Common myeloid progenitor, CD34-positive (primary cell): ENCODE measurements around the gene ADCY9.

Experiments
- CTCF ChIA-PET: fragments of 350-600 bp; sonication (Branson Sonifier 250); formaldehyde crosslinking; loops from one replicate; lab custom pipeline; 2021; ENCODE audit warnings: antibody characterized with exemption; lab: Charles Lee
- POLR2A ChIA-PET: fragments of 350-600 bp; sonication (Branson Sonifier 250); formaldehyde crosslinking; loops from one replicate; lab custom pipeline; 2021; ENCODE audit warnings: antibody characterized with exemption; lab: Charles Lee
- DNase-seq, 3 donors: peaks; one replicate each; pipeline versions ENCODE4 v3.0.0 to v3.0.0-alpha.2; 2013
- H3K27ac ChIP-seq, 2 experiments: 1 replicate in 1 of 2; 2 replicates in 1 of 2; pipeline ENCODE4 v1.7.0; 2013; ENCODE audit warnings: inconsistent platforms in 2 of 2, low read length in 2 of 2, mild to moderate bottlenecking in 2 of 2, low read depth in 1 of 2, moderate library complexity in 1 of 2; ENCODE audit not compliant: severe bottlenecking in 2 of 2, insufficient read depth in 1 of 2, poor library complexity in 1 of 2
- H3K27me3 ChIP-seq, 5 experiments: replicated peaks in 2 of 5; 1 replicate in 3 of 5; 2 replicates in 2 of 5; pipeline versions ENCODE4 v1.6.1 to v1.7.0; 2013; ENCODE audit warnings: low read length in 4 of 5, mild to moderate bottlenecking in 2 of 5, moderate library complexity in 2 of 5, inconsistent platforms in 1 of 5; ENCODE audit not compliant: insufficient read depth in 5 of 5, control insufficient read depth in 4 of 5
- H3K36me3 ChIP-seq, 4 experiments: 1 replicate in 2 of 4; 2 replicates in 2 of 4; pipeline versions ENCODE4 v1.6.1 to v1.7.0; 2013; ENCODE audit warnings: low read length in 3 of 4, control low read depth in 1 of 4, mild to moderate bottlenecking in 1 of 4; ENCODE audit not compliant: control insufficient read depth in 4 of 4, insufficient read depth in 4 of 4
- H3K4me1 ChIP-seq, 4 experiments: 1 replicate in 3 of 4; 2 replicates in 1 of 4; pipeline versions ENCODE4 v1.6.1 to v1.7.1; 2013; ENCODE audit warnings: low read length in 3 of 4, mild to moderate bottlenecking in 3 of 4, control low read depth in 1 of 4, inconsistent platforms in 1 of 4, moderate library complexity in 1 of 4; ENCODE audit not compliant: control insufficient read depth in 4 of 4, insufficient read depth in 4 of 4; ENCODE audit errors: control extremely low read depth in 1 of 4
- H3K4me3 ChIP-seq, 7 experiments: 1 replicate in 4 of 7; 2 replicates in 3 of 7; pipeline versions ENCODE4 v1.5.1 to v1.7.0; 2013; ENCODE audit warnings: mild to moderate bottlenecking in 7 of 7, low read length in 6 of 7, moderate library complexity in 6 of 7, inconsistent platforms in 2 of 7, low read depth in 2 of 7, control low read depth in 1 of 7; ENCODE audit not compliant: insufficient read depth in 4 of 7, control insufficient read depth in 1 of 7; ENCODE audit errors: extremely low read depth in 1 of 7
- H3K9me3 ChIP-seq, 5 experiments: 1 replicate in 4 of 5; 2 replicates in 1 of 5; pipeline versions ENCODE4 v1.6.1 to v1.7.1; 2013; ENCODE audit warnings: low read length in 4 of 5, mild to moderate bottlenecking in 2 of 5, inconsistent platforms in 1 of 5, low read depth in 1 of 5, moderate library complexity in 1 of 5; ENCODE audit not compliant: control insufficient read depth in 4 of 5, insufficient read depth in 2 of 5; ENCODE audit errors: control extremely low read depth in 1 of 5
- WGBS: methylation state at CpG from one replicate; pipeline ENCODE4 v1.1.5; 2013; ENCODE audit not compliant: insufficient coverage; 5-methylcytosine and 5-hydroxymethylcytosine counted together

ADCY9 gene

DNA sequence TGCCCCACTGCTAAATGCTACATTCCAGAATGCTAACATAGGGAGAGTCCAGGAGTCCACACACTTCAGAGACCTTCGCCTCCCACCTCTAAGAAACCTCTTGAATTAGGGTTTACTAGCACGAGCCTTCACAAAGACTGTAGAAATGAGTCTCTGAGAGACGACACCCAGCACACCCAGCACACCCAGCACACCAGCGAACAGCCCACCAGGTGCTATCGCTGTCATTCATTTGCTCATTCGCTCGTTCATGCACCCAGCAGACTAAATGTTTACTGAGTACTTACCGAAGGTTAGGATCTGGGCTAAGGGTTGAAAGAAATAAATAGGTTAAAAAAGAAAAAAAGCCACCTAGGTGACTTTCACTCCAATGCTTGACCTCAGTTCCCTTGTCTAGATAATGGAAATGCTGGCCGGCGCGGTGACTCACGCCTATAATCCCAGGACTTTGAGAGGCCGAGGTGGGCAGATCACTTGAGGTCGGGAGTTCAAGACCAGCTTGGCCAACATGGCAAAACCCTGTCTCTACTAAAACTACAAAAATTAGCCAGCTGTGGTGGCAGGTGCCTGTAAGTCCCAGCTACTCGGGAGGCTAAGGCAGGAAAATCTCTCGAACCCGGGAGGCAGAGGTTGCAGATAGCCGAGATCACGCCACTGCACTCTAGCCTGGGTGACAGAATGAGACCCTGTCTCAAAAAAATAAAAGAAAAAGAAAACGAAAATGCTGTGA, 100.8 kb downstream of the ADCY9 start:
- Histone ChIP-seq H3K27me3 (peaks cover 0 to 3% (median 0%) of the 10 kb centered on the region in 5 experiments), H3K9me3 (no peaks in the 10 kb centered on the region), H3K36me3 (no peaks in the 10 kb centered on the region), H3K4me3 (no peak overlapping the region), H3K27ac (no peak overlapping the region), H3K4me1 (peaks cover 0 to 2% (median 0%) of the 10 kb centered on the region in 4 experiments)
- ChIA-PET POLR2A (no interaction called here), CTCF (interaction anchor here (1.5 kb wide), 1 partner anchor 11 kb away, joined by 4 read pairs; no protein-coding TSS in a partner anchor)
- 98% methylated on average over 15 of the region's 20 CpGs for WGBS
- DNase-seq: no peak

DNA sequence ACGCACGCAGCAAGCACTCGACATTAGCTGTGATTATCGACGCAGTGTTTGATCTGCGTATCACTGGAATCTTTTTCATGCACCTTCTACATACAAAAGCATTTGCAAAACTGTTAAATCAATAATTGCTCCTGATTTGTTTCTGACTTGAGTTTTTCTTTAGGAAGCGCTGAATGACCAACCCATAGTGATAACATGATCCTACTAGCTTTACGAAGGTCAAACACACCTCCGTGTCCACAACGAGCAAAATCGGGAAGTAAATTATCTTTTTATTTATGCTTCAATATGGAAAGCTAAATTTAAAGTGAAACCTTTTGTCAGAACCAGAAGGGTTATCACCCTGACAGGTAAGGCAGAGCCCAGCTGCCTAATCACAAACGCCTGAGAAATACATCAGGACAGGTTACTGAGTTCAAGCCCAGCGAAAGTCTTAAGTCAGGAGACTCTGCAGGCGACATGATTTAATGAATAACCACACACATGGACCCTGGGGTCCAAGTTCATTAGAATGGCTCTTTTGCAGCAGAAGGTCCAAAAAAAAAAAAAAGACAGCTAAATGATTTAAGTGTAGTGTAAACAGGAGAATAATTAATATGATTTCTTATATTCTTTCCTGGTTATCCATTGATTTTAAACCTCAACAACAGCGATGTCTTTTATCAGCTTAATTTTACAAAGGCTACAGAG, 104.2 kb downstream of the ADCY9 start:
- H3K36me3 ChIP-seq: no peaks in the 10 kb centered on the region
- no peak for DNase-seq
- H3K9me3 ChIP-seq: no peaks in the 10 kb centered on the region
- no peak overlapping the region for H3K27ac ChIP-seq
- H3K4me1 ChIP-seq: no peaks in the 10 kb centered on the region
- ChIA-PET POLR2A (no interaction called here), CTCF (no interaction called here)
- H3K27me3 ChIP-seq: peaks cover 0 to 5% (median 0%) of the 10 kb centered on the region in 5 experiments
- 96% methylated on average over 7 of the region's 15 CpGs for WGBS
- H3K4me3 ChIP-seq: no peak overlapping the region

DNA sequence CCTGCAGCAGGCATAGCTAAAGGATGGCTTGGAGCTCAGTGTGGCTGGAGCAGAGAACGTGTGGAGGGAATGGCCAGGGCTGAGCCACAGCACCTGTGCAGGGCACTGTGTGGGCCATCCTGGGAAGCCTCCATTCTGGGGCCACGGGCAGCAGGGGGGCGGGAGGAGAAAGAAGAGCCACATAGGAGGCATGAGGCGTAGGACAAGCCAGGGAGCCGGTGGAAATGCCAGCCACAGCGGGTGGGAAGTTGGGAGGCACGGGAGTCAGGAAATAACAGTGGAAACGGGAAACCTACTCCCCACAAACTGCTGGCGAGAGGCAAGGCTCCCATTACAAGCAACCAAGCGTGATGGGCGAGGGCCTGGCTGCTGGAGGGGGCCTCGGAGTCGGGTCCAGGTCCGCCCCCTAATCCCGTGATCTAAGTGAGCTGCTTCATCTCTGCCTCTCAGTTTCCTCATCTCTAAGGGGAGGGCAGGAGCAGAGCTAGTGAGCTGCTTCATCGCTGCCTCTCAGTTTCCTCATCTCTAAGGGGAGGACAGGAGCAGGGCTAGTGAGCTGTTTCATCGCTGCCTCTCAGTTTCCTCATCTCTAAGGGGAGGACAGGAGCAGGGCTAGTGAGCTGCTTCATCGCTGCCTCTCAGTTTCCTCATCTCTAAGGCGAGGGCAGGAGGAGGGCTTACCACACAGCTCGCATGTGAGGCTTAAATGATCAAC, 104.9 kb downstream of the ADCY9 start:
- no peak overlapping the region for H3K27ac ChIP-seq
- no peaks in the 10 kb centered on the region for H3K36me3 ChIP-seq
- H3K4me3 ChIP-seq: no peak overlapping the region
- H3K4me1 ChIP-seq: no peaks in the 10 kb centered on the region
- WGBS: 91% methylated on average over 18 of the region's 20 CpGs
- DNase-seq: no peak
- CTCF ChIA-PET: no interaction called here
- peaks cover 0 to 6% (median 0%) of the 10 kb centered on the region in 5 experiments for H3K27me3 ChIP-seq
- POLR2A ChIA-PET: no interaction called here
- no peaks in the 10 kb centered on the region for H3K9me3 ChIP-seq

DNA sequence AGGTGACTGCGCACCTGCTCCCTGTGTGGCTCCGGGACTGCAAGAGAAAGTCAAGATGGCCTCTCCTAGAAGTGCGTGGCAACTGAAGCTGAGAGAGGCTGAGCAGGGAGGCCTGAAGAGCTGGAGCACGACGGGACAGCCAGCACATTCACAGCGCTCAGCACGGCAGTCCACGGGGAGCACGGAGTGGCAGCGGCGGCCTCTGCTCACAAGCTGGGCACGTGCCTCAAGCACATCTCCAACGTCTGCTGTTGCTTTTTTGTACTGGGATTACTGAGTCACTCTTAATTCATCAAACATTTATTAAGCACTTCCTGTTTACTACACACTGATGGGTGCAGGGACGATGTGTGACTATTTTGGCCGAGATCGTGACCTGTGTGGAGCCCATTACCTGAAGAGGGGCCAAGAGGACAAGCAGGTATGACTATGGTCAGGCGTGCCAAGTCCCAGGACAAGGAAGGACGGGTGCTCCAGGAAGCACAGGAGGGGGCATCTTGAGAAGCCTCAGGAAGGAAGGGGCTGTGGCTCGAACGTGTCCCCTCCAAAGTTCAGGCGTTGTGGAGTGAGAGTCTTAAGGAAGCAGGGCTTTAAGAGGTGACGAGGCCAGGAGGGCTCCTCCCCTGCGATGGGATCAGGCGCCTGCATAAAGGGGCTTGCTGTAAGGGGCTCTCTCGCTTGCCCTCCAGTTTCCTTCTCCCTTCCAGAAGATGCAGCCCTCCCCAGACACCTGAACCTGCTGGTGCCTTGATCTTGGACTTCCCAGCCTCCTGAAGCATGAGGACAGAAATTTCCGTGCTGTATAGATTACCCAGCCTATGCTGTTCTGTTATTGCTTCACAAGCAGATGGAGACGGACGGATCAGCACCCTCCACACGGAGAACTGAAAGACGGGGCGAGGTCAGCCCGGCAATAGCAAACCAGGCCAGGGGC, 105.8 kb downstream of the ADCY9 start:
- 89% methylated on average over 31 of the region's 32 CpGs for WGBS
- POLR2A ChIA-PET: no interaction called here
- no peak overlapping the region for H3K27ac ChIP-seq
- no peaks in the 10 kb centered on the region for H3K4me1 ChIP-seq
- CTCF ChIA-PET: no interaction called here
- peaks cover 0 to 6% (median 0%) of the 10 kb centered on the region in 5 experiments for H3K27me3 ChIP-seq
- H3K9me3 ChIP-seq: no peaks in the 10 kb centered on the region
- H3K4me3 ChIP-seq: no peak overlapping the region
- DNase-seq: no peak
- H3K36me3 ChIP-seq: no peaks in the 10 kb centered on the region

DNA sequence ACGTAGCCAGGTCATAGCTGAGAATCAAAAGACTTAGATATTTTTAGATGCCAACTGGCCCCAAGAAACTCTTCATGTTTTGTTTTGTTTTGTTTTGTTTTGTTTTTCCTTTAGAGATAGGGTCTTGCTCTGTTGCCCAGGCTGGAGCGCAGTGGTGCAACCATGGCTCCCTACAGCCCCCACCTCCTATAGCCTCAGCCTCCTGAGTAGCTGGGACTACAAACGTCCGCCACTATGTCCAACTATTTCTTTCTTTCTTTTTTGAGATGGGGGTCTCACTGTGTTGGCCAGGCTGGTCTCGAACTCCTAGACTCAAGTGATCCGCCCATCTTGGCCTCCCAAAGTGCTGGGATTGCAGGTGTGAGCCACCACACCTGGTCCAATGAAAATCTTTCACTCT, 107.1 kb downstream of the ADCY9 start:
- 98% methylated on average over 6 of the region's 6 CpGs for WGBS
- Histone ChIP-seq H3K27ac (no peak overlapping the region), H3K9me3 (no peaks in the 10 kb centered on the region), H3K4me3 (no peak overlapping the region), H3K36me3 (no peaks in the 10 kb centered on the region), H3K4me1 (no peaks in the 10 kb centered on the region), H3K27me3 (peaks cover 0 to 6% (median 0%) of the 10 kb centered on the region in 5 experiments)
- ChIA-PET POLR2A (interaction anchor here (0.5 kb wide), 1 partner anchor 57 kb away, joined by 3 read pairs; no protein-coding TSS in a partner anchor), CTCF (no interaction called here)
- no peak for DNase-seq

DNA sequence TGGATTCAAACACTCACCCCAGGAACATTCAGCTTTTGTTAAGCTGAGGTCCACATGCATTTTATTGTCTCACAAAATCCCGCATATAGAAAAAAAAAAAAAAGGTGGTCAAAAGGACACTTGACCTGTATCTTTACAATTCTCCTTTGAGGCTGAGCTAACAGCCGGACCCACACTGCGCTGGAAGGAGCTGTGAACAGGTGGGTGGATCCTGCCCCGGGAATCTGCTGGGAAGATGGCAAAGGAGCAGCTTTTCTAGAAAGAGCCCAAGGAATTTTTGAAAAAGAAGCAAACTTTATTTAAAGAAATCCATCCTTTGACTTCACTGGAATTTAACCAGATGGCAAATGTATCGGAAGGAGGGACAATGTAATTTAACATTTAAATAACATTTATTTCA, 108.1 kb downstream of the ADCY9 start:
- ChIA-PET POLR2A (no interaction called here), CTCF (interaction anchor here (0.6 kb wide), 1 partner anchor 27 kb away, joined by 3 read pairs; no protein-coding TSS in a partner anchor)

More for the DNA sequence above, 108.1 kb downstream of the ADCY9 start:
- Histone ChIP-seq H3K36me3 (no peaks in the 10 kb centered on the region), H3K27ac (no peak overlapping the region), H3K27me3 (peaks cover 0 to 6% (median 0%) of the 10 kb centered on the region in 5 experiments), H3K9me3 (no peaks in the 10 kb centered on the region), H3K4me3 (no peak overlapping the region), H3K4me1 (no peaks in the 10 kb centered on the region)
- WGBS: 97% methylated on average over 4 of the region's 5 CpGs
- DNase-seq: no peak
